GM18870 (cell line): ENCODE data around the gene ERCC2.

ENCODE experiments used
- ATAC-seq: cut with Tn5 transposase; IDR thresholded peaks from one replicate; pipeline ENCODE4 v1.9.1; 2021; ENCODE audit warnings: moderate library complexity; ENCODE audit not compliant: unreplicated experiment

The ERCC2 gene

DNA sequence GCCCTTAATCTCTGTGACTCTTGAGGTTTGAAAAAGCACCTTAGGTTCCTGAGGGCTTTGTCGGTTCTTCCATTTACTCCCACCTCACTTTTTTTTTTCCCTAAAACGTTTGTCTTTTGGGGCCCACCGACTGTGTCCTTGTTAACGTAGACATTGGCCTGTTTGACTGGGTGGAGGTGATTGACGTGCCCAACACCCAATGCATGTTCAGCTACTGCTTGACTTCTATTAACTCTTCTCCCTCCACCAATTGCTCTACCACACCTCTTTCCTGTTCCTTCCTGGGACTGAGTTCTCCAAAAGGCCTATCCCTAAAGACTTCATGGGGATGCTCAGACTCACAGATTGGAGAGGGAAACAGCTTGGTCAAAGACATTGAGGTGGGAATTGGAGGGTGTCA is 65.0 kb downstream of the ERCC2 start:
- ATAC-seq: no peak

DNA sequence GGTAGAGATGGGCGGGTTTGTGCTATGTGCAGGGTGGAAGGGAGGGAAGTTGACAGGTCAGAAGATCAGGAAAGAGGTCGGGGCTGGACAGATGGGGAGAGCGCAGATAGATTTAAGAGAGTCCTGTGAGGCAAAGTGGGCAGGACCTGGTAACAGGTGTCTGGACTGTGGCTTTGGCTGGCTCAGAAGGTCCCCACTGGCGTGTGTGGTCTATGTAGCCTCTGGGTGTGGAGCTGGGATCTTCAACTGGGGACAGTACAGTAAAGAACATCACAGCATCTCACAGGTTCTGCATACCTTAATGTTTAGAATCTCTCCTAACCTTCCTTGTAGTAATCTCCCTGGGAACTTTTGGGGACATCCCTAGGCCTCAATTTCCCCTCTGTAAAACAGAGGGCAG is 65.4 kb downstream of the ERCC2 start:
- ATAC-seq: no peak

DNA sequence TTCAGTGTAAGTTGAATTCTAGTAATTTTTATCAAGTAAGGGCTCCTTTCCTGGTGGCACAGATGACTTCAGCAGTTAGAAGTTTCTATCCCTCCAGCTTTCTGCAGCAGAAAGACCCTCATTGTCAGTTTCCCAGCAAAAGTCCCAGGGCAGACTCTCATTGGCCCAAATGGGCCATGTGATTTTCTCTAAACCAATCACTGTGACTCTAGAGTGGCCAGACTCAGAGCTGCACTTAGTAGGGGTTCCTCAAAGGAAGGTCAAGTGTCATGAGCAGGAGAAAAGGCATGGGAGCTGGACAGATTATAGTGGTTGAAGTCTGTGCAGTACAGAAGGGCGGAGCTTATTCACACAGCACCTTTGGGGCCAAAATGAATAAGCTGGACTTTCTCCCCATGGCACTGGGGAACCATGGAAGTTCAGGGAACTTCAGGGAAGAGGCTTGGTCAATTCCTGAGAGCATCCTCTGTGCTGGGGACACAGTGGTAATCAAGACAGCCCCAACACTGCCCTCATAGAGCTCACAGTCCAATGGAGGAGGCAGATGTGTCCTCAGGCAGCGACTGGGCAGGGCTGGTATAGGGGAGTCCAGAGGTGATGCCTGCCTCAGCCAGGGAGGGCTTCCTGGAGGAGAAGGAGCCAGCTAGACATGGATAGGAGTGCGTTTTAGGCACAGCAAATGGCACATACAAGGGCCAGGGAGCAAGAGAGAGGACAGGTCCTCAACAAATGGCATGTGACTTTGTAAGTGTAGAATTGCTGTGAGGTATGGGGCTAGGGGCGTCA is 66.0 kb downstream of the ERCC2 start:
- ATAC-seq: no peak

DNA sequence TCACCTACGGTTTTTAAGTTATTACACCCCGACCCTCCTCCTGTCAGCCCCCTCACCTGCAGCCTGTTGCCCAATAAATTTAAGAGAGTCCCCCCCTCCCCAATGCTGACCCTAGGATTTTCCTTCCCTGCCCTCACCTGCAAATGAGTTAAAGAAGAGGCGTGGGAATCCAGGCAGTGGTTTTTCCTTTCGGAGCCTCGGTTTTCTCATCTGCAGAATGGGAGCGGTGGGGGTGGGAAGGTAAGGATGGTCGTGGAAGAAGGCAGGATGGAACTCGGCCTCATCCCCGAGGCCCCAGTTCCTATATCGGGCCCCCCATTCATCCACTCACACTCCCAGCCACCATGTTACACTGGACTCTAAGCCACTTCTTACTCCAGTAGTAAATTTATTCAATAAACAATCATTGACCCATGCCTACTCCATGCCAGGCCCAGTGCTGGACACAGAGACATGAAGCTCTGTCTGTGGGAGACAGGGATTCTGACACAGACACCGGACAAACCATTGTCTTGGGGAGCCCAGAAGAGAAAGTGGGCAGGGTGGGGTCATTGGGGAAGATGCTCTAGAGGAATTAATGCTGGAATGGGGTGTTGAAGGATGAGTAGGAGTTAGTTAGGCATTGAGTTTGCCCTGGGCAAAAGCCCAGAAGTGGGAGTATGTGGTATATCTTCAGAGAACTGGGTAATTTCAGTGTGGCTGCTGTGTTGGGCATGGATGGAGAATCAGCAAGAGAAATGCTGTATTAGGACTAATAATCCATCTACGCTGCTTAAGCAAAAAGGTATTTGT is 66.9 kb downstream of the ERCC2 start:
- no peak for ATAC-seq

DNA sequence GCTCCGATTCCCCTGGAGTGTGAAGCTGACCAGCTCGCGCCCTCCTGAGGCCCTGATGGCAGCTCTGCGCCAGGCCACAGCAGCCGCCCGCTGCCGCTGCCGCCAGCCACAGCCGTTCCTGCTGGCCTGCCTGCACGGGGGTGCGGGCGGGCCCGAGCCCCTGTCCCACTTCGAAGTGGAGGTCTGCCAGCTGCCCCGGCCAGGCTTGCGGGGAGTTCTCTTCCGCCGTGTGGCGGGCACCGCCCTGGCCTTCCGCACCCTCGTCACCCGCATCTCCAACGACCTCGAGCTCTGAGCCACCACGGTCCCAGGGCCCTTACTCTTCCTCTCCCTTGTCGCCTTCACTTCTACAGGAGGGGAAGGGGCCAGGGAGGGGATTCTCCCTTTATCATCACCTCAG is 68.0 kb downstream of the ERCC2 start:
- no peak for ATAC-seq
